ENCODE data around the gene RALGAPA2. TPM values are rescaled to one million over a fixed set of nuclear protein-coding genes. Genes with fewer than 3 reads are reported as not detected.

RALGAPA2 gene
- total RNA-seq, 1 donor from 2014 or later, result 73.8 TPM

GRCh38 chr20:20733943-20734342 lies 21.5 kb upstream of the RALGAPA2 start:
- peak overlapping the region; percentile 37 for H3K27ac ChIP-seq

GRCh38 chr20:20732641-20733040 lies 20.2 kb upstream of the RALGAPA2 start:
- no peak for ATAC-seq
- no peak for TF ChIP-seq CTCF (IDR thresholded peaks at IDR 0.05)
- Histone ChIP-seq H3K36me3 (no peaks in the 10 kb centered on the region), H3K27me3 (ENCODE audit: low read depth) (no peaks in the 10 kb centered on the region), H3K9me3 (no peaks in the 10 kb centered on the region), H3K4me1 (peaks cover 18% of the 10 kb centered on the region), H3K27ac (peak overlapping the region; percentile 52), H3K4me3 (no peak overlapping the region)
- DNase-seq, result no peak
- intact Hi-C loops (cut with DNase I), result no loop called here

More at GRCh38 chr20:20733943-20734342, 21.5 kb upstream of the RALGAPA2 start:
- DNase-seq, result no peak
- no peak for ATAC-seq
- no peak overlapping the region for H3K4me3 ChIP-seq
- no peaks in the 10 kb centered on the region for H3K27me3 ChIP-seq (ENCODE audit: low read depth)
- intact Hi-C loops (cut with DNase I), result no loop called here
- no peaks in the 10 kb centered on the region for H3K9me3 ChIP-seq
- no peaks in the 10 kb centered on the region for H3K36me3 ChIP-seq
- TF ChIP-seq CTCF (IDR thresholded peaks at IDR 0.05), result no peak
- H3K4me1 ChIP-seq, result peaks cover 18% of the 10 kb centered on the region

- peak overlapping the region; percentile 50 for H3K27ac ChIP-seq
- no peak for TF ChIP-seq CTCF (IDR thresholded peaks at IDR 0.05)
- DNase-seq (no peak), ATAC-seq (peak in 1 of 2 donors; percentile 71)
- H3K27me3 ChIP-seq (ENCODE audit: low read depth), result no peaks in the 10 kb centered on the region
- intact Hi-C loops (cut with DNase I), result no loop called here
- no peaks in the 10 kb centered on the region for H3K9me3 ChIP-seq
- H3K4me3 ChIP-seq, result no peak overlapping the region
- H3K4me1 ChIP-seq, result peaks cover 18% of the 10 kb centered on the region
- no peaks in the 10 kb centered on the region for H3K36me3 ChIP-seq
Observed at GRCh38 chr20:20731945-20732296, 19.5 kb upstream of the RALGAPA2 start.

GRCh38 chr20:20731000-20731944 lies 18.8 kb upstream of the RALGAPA2 start:
- no peaks in the 10 kb centered on the region for H3K36me3 ChIP-seq
- DNase-seq (no peak), ATAC-seq (no peak)
- intact Hi-C loops (cut with DNase I), result no loop called here
- TF ChIP-seq CTCF (IDR thresholded peaks at IDR 0.05), result no peak
- peaks cover 18% of the 10 kb centered on the region for H3K4me1 ChIP-seq
- no peaks in the 10 kb centered on the region for H3K27me3 ChIP-seq (ENCODE audit: low read depth)
- peak overlapping the region; percentile 50 for H3K27ac ChIP-seq
- no peaks in the 10 kb centered on the region for H3K9me3 ChIP-seq
- no peak overlapping the region for H3K4me3 ChIP-seq

- H3K27ac ChIP-seq, result no peak overlapping the region
- ATAC-seq (no peak), DNase-seq (no peak)
- intact Hi-C loops (cut with DNase I), result no loop called here
- no peaks in the 10 kb centered on the region for H3K27me3 ChIP-seq (ENCODE audit: low read depth)
- TF ChIP-seq CTCF (IDR thresholded peaks at IDR 0.05), result no peak
- no peaks in the 10 kb centered on the region for H3K9me3 ChIP-seq
- H3K4me3 ChIP-seq, result no peak overlapping the region
- no peaks in the 10 kb centered on the region for H3K36me3 ChIP-seq
- peaks cover 15% of the 10 kb centered on the region for H3K4me1 ChIP-seq
Observed at GRCh38 chr20:20729563-20729962, 17.1 kb upstream of the RALGAPA2 start.
